ENCODE measurements around the gene GSS. TPM values are rescaled to one million over a fixed set of nuclear protein-coding genes. Genes with fewer than 3 reads are reported as not detected.

Gene GSS
- total RNA-seq, 2 donors from 2014 or later, result 36.5 to 40.5 TPM

DNA sequence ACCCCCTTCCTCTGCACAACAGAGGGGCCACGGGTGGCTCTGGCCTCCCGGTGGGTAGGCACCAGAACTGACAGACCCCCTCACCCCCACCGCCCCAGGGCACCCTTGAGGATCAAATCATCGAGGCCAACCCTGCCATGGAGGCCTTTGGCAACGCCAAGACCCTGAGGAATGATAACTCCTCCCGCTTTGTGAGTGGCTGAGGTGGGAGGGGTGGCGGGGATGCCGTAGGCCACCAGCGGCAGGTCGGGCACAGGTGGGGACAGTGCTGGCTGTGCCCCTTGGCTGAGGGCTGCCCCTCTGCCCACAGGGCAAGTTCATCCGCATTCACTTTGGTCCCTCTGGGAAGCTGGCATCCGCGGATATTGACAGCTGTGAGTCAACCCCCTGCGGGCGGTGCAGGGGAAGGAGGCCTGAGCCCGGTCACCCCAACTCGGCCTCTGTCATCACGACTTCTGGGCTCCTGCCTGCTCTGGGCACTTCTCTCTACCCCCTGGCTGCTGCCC, 29.2 kb upstream of the GSS start:
- peaks cover 5% of the 10 kb centered on the region for H3K27me3 ChIP-seq (replicated peaks; ENCODE audit: insufficient read depth)
- no peaks in the 10 kb centered on the region for H3K9me3 ChIP-seq
- no peaks in the 10 kb centered on the region for H3K36me3 ChIP-seq
- no peak for ATAC-seq (ENCODE audit: insufficient number of reproducible peaks, low FRiP score, low read depth)
- no peak for DNase-seq (ENCODE audit: low spot score)
- no peak overlapping the region for H3K4me3 ChIP-seq
- H3K27ac ChIP-seq, result no peak overlapping the region
- TF ChIP-seq, protein P1, sequence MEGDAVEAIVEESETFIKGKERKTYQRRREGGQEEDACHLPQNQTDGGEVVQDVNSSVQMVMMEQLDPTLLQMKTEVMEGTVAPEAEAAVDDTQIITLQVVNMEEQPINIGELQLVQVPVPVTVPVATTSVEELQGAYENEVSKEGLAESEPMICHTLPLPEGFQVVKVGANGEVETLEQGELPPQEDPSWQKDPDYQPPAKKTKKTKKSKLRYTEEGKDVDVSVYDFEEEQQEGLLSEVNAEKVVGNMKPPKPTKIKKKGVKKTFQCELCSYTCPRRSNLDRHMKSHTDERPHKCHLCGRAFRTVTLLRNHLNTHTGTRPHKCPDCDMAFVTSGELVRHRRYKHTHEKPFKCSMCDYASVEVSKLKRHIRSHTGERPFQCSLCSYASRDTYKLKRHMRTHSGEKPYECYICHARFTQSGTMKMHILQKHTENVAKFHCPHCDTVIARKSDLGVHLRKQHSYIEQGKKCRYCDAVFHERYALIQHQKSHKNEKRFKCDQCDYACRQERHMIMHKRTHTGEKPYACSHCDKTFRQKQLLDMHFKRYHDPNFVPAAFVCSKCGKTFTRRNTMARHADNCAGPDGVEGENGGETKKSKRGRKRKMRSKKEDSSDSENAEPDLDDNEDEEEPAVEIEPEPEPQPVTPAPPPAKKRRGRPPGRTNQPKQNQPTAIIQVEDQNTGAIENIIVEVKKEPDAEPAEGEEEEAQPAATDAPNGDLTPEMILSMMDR (IDR thresholded peaks at IDR 0.05), result no peak
- H3K4me1 ChIP-seq (ENCODE audit: control insufficient read depth in 1 of 2, low read depth in 2 of 2), result peaks cover 0 to 2% of the 10 kb centered on the region in 2 donors

DNA sequence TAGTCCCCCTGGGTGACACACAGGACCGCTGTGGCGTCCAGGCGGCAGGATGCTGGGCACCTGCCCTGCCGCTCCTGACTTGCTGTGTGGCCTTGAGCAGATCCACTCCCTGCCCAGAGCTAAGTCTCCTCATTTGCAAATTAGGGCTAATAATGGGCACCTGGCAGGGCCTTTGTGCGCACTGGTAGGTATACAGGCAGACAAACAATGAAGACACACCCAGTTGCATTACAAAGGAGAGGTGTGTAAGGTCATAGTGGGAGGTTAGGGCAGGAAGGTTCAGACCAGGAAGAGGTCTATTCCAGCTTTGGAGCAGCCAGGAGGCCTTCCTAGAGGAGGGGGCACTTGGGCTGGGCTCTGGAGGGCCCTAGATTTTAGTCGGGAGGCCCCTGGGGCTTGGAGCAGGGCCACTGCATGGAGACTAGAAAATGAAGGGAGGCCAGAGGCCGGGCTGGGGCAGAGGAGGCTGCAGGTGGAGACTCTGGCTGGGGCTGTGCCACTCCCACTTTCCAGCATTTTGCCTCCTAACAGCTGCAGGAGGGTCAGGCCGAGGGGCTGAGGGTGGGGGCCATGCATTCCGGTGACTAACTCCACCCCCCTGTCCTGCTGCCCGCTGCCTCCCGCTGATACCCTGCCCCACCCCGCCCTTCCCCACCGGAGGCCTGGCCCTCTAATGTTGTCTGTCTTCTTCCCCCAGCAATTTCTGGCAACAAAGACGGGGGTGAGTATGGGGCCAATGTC, 28.6 kb upstream of the GSS start:
- Histone ChIP-seq H3K9me3 (no peaks in the 10 kb centered on the region), H3K27ac (no peak overlapping the region), H3K4me3 (no peak overlapping the region), H3K4me1 (ENCODE audit: control insufficient read depth in 1 of 2, low read depth in 2 of 2) (peaks cover 0 to 2% of the 10 kb centered on the region in 2 donors), H3K27me3 (replicated peaks; ENCODE audit: insufficient read depth) (peaks cover 5% of the 10 kb centered on the region), H3K36me3 (no peaks in the 10 kb centered on the region)
- ATAC-seq (ENCODE audit: insufficient number of reproducible peaks, low FRiP score, low read depth) (no peak), DNase-seq (ENCODE audit: low spot score) (no peak)
- TF ChIP-seq, protein P1 (IDR thresholded peaks at IDR 0.05), result no peak

DNA sequence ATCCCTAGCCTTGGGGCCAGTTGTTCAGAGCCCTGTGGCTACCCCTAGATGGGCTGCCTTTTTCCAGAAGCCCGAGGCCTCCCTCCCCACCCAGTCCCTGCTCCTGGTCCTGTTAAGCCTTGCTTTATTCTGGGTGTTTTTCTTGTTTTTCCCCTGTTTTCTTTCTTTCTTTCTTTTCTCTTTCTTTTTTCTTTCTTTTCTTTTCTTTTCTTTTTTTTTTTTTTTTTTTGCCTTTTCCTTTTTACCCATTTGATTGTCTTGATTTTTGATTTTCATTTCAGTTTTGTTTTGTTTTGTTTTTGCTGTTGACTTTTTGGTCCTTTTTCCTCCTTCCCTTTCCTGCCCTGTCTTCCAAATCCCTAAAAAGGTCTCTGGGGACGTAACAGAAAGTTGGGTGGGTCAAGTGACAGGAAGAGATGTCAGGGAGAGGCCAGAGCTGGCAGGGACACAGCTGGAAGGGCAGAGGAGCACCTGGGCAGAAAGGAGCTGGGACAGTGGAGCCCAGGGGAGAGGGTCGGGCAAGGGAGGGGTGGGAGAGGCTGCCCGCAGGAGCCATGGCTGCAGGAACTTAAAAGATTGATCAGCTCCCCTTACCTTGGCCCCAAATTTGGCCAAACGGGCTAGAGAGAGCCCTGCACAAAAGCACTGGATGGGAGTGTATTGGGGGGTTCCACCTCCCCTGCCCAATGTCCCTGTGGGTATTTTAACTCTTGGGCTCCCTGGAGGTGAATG, 27.6 kb upstream of the GSS start:
- ATAC-seq (ENCODE audit: insufficient number of reproducible peaks, low FRiP score, low read depth) (no peak), DNase-seq (ENCODE audit: low spot score) (no peak)
- TF ChIP-seq, protein P1 (IDR thresholded peaks at IDR 0.05), result no peak
- Histone ChIP-seq H3K36me3 (no peaks in the 10 kb centered on the region), H3K4me3 (no peak overlapping the region), H3K27me3 (replicated peaks; ENCODE audit: insufficient read depth) (peaks cover 5% of the 10 kb centered on the region), H3K4me1 (ENCODE audit: control insufficient read depth in 1 of 2, low read depth in 2 of 2) (peaks cover 0 to 2% of the 10 kb centered on the region in 2 donors), H3K9me3 (no peaks in the 10 kb centered on the region), H3K27ac (no peak overlapping the region)

DNA sequence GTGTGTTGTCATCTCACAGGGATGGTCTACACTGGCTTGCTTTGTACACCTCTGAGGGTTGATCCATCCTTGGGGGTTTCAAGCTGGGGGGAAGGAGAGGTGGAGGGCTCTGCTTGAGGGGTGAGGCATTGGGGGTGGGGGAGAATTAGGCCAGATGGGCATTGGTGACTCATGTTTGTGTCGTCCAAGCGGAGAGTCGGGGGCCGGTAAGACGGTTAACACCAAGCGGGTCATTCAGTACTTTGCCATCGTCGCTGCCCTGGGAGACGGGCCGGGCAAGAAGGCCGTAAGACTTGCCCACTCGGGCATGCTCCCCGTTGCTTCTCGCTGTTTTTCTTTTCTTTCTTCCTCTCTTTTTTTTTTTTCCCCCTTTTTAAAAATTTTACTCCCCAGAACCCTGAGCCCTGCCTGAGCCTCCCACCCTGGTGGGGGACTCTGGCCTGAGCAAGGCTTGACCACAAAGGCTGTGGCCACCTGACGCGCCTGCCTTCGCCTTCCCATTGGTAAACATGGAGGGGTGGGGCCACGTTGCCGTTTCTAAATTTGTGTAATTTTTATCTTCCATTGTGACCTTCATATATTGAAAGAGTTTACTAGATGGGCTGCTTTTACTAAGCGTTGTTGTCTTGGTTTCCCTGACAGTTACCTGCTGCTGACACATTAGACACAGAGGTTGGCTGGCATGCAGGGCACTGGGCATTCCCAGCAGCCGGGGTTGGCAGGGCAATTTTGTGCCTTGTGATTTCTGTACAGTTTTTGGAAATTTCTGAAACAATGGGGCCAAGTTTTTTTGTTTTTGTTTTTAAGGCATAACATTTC, 26.9 kb upstream of the GSS start:
- H3K4me1 ChIP-seq (ENCODE audit: control insufficient read depth in 1 of 2, low read depth in 2 of 2), result peaks cover 0 to 2% of the 10 kb centered on the region in 2 donors
- H3K36me3 ChIP-seq, result no peaks in the 10 kb centered on the region
- peaks cover 5% of the 10 kb centered on the region for H3K27me3 ChIP-seq (replicated peaks; ENCODE audit: insufficient read depth)
- DNase-seq (ENCODE audit: low spot score), result no peak
- ATAC-seq (ENCODE audit: insufficient number of reproducible peaks, low FRiP score, low read depth), result no peak
- H3K9me3 ChIP-seq, result no peaks in the 10 kb centered on the region
- H3K27ac ChIP-seq, result no peak overlapping the region
- no peak overlapping the region for H3K4me3 ChIP-seq
- TF ChIP-seq, protein P1 (IDR thresholded peaks at IDR 0.05), result no peak
